ENCODE results near the gene STAT3.
A peak's percentile ranks its signal among the peaks of the same experiment; 100 is the strongest.
"Not testable (repeated sequence)": the region's sequence is repeated elsewhere in the genome, so short reads cannot be mapped to it uniquely, and the experiment has no call there.

The STAT3 gene

DNA sequence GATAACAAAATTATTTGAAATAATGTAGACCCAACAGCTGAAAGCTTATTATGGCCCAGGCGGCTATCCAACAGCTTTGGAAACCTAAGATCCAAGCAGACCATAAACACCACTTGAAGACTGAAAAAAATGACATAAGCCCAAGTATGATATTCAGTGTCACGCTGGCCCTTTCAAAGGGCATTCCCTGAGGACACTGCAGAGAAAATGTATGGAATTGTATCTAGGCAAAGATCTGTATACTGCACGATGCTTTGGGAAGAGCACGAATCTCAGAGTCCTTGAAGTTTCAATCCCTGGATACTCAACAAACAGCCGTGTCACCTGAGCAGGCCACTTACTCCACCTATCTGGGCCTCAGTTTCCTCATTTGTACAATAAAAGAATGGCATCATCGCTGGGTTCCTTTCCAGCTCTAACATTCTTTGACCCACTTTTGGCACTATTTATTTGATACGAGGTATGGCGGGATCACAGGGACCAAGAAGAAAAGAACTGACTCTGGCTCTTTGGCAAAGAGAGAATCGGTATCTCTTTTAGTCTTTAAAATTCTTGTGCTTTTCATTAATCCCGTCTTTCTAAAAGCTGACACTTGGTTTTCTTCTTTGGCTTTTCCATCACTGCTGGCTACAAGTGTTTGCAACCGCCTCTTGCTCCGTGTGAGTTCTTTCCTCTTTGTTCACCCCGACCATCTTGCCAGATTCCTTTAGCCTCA, 113.3 kb downstream of the STAT3 start:
- DNase-seq = no peak

DNA sequence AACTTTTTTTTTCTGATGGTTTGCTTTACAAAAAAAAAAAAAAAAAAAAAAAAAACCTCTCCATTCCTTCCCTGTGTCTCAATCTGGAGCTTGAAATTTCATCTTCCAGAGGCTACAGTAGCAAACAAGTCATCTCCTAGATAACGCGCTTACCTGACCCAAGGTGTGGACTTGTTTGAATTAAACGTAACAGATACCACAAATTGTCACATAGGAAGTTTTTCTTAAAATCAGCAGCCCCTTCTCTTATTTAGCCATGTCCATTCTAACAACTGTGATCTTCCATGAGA, 114.0 kb downstream of the STAT3 start:
- DNase-seq = no peak

DNA sequence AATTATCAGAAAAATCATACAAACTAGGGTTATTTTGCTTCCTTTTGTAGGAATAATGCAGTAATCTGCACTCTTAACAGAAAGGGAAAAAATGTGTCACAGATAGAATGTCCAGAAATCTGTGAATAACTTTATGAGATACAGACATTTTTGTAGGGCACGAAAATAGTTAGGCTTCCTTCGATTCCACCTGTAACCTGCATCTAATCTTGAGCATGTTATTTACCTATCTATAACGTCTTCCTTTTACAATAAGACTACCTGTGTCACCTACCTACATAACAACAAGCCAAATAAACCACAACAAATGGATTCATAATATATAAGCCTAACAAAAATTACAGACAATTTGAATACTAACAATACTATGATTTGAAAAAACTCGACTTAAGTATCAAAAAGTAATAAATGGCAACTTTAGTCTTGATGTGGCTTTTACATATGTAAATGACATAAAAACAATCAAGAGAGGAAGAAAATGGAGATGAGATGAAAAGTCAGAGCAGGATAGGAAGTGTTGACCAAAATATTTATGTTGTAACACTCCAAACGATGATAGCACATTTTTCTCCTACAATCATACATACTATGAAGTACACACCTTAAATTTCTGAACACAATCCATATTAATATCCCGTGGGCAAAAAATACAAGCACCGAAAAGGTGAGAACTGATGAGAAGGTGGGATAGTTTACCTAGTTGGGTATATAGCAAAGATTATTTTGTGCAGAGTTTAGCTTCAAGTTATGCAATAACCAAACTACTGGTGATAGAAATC, 114.6 kb downstream of the STAT3 start:
- no peak for DNase-seq

DNA sequence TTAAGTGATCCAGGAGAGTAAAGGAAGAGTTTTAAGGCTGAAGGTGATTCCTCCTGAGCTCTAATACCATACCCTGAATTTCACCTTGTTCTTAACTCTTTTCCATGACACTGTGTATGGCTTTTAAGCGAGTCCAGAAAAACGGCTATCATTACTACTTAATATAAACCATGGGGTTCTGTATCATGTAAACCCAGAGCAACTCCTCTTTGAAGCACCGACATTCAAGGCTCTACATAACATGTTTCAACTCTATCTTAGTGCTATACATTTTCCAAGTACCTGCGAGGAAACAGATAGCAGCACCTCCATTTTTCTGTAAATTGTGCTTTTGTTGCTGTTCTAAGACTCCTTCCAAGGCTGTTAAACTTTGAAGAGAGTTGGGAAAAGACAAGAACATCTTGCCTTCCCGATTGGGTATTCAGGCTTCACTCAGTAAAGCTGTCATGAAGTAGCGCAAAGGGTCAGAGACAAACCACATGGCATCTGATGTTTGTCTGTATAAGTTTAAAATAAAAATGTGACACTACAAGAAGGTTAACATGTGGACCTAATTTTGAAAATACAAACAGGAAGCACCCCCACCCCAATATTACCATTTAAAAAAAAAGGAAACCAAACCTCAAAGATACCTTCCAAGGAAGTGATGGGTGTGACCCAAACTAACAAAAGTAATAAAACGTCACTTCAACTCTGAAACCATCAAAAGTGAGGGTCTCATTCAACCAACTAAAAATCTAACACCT, 115.9 kb downstream of the STAT3 start:
- no peak for DNase-seq

DNA sequence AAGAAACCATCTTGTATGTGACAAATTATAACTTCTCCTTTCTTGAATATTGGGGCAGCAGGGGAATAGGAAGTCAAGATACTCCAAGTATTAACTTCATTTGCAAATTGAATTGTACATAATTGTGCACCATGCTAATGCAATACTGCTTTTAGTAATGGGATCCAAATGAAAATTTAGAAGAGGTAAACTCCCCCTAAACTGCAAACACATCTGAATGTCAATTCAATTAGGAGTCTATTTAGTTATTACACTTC, 116.5 kb downstream of the STAT3 start:
- no peak for DNase-seq

DNA sequence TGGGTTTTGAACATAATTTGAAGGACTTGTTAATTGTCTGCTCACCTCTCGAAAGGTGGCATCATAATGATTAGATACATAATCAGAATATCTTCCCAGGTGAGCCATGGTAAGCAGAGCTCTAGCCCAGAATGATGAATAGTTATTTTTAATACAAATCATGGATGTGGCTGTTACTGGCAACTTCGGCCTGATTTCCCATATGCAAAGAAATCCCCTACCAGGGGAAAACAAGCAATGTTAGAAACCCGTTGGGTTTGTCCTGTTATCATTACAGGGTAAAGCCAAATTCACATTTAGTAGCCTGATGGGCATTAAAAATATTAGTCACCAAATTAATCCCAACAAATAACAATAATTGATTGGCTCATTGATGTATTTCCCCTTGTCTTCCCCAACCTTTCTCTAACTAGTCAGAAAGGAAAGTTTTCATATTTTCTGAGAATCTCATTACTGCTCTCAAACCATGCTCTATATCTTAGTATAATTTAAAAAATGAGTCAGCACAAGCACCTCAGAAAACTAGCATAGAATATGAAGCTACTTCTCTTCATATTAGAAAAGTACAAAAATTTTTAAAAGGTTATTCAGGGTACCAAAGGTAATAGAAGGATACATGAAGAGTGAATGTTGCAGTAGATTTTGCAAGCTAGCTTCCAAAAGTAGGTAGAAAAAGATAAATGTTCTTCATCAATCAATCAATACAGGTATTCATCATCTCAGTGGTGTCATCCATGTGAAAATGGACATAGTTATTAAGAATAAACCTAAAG, 117.0 kb downstream of the STAT3 start:
- no peak for DNase-seq

DNA sequence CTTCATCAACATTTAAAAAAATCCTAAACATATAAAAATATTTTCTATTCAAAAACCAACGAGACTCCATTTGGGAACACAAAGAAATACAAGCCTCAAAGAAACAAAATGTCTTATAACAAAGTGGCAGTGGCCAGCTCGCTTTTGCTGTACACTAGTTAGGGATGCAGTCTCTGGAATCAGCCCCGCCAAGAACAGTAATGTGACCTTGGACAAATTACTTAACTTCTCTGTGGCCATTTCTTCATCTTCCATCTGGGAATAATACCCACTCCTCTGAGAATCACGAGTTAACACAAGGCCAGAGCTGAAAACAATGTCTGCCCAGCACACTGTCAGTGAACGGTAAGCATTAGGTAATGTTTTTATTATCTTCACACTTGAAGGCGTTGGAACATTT, 117.6 kb downstream of the STAT3 start:
- no peak for DNase-seq

DNA sequence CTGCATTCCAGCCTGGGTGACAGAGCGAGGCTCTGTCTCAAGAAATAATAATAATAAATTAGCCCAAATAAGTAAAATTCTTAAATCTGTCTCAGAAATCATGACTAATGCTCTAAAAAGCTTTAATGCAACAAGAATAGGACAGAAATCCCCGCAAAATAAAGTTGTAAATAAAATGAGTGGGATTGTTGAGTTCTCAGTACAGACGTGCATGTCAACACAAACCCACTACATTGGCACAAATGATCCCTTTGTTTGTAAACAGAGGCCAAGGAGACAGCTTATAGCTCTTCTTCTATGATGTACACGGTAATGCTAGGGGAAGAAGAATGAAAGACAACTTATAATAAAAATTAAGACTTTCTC, 118.1 kb downstream of the STAT3 start:
- DNase-seq = no peak

DNA sequence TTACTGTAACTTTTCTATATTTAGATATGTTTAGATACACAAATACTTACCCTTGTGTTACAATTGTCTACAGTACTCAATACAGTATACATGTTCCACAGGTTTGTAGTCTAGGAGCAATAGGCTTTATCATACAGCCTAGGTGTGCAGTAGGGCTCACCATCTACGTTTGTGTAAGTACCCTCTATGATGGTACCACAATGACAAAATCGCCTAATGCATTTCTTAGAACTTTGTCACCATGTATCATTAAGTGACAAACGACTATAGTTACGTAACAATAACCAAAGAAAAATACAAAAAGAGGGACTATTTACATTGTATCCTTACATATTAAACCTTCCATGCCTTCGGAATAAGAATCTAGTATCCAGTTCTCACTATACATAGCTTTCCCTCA, 120.0 kb downstream of the STAT3 start:
- DNase-seq = no peak

DNA sequence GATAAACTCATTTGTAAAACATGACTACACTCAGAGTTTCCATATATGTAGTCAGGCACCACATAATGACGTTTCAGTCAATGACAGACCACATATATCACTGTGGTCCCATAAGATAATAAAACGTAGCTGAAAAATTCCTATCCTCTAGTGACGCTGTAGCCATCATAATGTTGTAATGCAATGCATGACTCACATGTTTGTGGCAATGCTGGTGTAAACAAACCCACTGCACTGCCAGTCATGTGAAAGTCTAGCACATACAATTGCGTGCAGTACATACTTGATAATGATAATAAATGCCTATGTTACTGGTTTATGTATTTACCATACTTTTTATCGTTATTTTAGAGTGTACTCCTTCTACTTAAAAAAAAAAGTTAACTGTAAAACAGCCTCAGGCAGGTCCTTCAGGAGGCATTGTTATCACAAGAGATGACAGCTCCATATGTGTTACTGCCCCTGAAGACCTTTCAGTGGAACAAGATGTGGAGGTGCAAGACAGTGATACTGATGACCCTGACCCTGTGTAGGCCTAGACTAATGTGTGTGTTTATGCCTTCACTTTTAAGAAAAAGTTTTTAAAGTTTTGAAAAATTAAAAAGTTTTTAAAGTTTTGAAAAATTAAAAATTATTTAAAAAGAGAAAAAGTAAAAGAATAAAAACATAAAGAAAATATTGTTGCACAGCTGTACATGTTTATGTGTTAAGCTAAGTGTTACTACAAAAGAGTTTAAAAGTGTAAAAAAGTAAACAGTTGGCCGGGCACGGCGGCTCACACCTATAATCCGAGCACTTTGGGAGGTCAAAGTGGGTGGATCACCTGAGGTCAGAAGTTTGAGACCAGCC, 121.1 kb downstream of the STAT3 start:
- DNase-seq = peak; percentile 51 to 57

DNA sequence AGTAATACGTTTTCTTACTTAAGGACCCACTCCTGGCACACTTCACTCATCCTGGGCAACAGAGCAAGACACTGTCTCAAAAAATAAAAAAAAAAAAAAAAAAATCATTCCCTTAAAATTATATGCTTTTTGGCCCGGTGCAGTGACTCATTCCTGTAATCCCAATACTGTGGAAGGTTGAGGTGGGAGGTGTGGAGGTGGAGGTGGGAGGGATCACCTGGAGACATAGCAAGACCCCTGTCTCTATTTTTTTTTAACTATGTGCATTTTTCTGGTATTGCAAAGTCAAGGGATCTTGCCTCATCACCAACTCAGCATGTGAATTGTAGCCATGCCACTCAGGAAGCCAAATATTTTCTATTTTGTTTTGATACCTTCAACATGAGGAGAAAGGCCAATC, 121.8 kb downstream of the STAT3 start:
- DNase-seq = no peak

DNA sequence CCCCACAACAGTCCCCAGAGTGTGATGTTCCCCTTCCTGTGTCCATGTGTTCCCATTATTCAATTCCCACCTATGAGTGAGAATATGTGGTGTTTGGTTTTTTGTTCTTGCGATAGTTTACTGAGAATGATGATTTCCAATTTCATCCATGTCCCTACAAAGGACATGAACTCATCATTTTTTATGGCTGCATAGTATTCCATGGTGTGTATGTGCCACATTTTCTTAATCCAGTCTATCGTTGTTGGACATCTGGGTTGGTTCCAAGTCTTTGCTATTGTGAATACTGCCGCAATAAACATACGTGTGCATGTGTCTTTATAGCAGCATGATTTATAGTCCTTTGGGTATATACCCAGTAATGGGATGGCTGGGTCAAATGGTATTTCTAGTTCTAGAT, 123.9 kb downstream of the STAT3 start:
- DNase-seq = not testable (repeated sequence)

All from activated CD4-positive, alpha-beta T cell treated with anti-CD3 and anti-CD28 coated beads for 4 hours (primary cell).